ENCODE measurements around the gene OR4S2. TPM values are rescaled to one million over a fixed set of nuclear protein-coding genes. Genes with fewer than 3 reads are reported as not detected.

OR4S2 gene
- polyA plus RNA-seq, 1 donor (not counting 4 experiments of a cell fraction or from before 2014, with no cell fraction given), result not detected

- FAIRE-seq, result no peak
- Histone ChIP-seq H4K20me1 (ENCODE audit: control insufficient read depth, extremely low read depth, insufficient read depth, low read length) (no peaks in the 10 kb centered on the region), H3K27me3 (ENCODE audit: control insufficient read depth, extremely low read depth, insufficient read depth, low read length) (no peaks in the 10 kb centered on the region), H3K36me3 (ENCODE audit: control insufficient read depth in 2 of 2, extremely low read depth in 1 of 2, insufficient read depth in 2 of 2, low read length in 2 of 2) (no peaks in the 10 kb centered on the region), H3K4me2 (ENCODE audit: control insufficient read depth, extremely low read depth, insufficient read depth, low read depth, low read length) (no peak overlapping the region), H3K9me3 (ENCODE audit: control insufficient read depth, low read depth, low read length) (peaks cover 2% of the 10 kb centered on the region), H2AFZ (ENCODE audit: control insufficient read depth, low read length) (no peak overlapping the region), H3K4me3 (ENCODE audit: control insufficient read depth in 2 of 3, extremely low read depth in 1 of 3, insufficient read depth in 2 of 3, low read depth in 1 of 3, low read length in 3 of 3) (no peak overlapping the region), H3K4me1 (ENCODE audit: control insufficient read depth, extremely low read depth, insufficient read depth, low read length) (no peaks in the 10 kb centered on the region), H3K9me1 (ENCODE audit: control insufficient read depth, extremely low read depth, insufficient read depth, low read length) (no peaks in the 10 kb centered on the region), H3K27ac (ENCODE audit: control insufficient read depth, insufficient read depth, low read length) (no peak overlapping the region), H3K9ac (ENCODE audit: control insufficient read depth, extremely low read depth, insufficient read depth, low read length) (no peak overlapping the region), H3K79me2 (ENCODE audit: control insufficient read depth, insufficient read depth, low read length) (no peaks in the 10 kb centered on the region)
- dilution Hi-C loops (cut with MboI; ENCODE audit: extremely low pct_ligation_motif_present, low sequenced_read_pairs), result no loop called here
- DNase-seq (ENCODE audit: low read depth, low spot score), result no peak
- TF ChIP-seq CTCF (optimal IDR thresholded peaks at IDR 0.05 in 1 of 3, IDR thresholded peaks at IDR 0.05 in 1 of 3, conservative IDR thresholded peaks at IDR 0.05 in 1 of 3; ENCODE audit: extremely low read depth in 1 of 3, insufficient read depth in 2 of 3, low read length in 3 of 3) (no peak), EZH2 (IDR thresholded peaks at IDR 0.05; ENCODE audit: low read length) (no peak)
These were observed 25.7 kb downstream of the OR4S2 start for GRCh38 chr11:55673860-55674259.

GRCh38 chr11:55697817-55698216 lies 49.7 kb downstream of the OR4S2 start:
- Histone ChIP-seq H3K9me3 (ENCODE audit: control insufficient read depth, low read depth, low read length) (no peaks in the 10 kb centered on the region), H3K4me3 (ENCODE audit: control insufficient read depth in 2 of 3, extremely low read depth in 1 of 3, insufficient read depth in 2 of 3, low read depth in 1 of 3, low read length in 3 of 3) (no peak overlapping the region), H3K27me3 (ENCODE audit: control insufficient read depth, extremely low read depth, insufficient read depth, low read length) (no peaks in the 10 kb centered on the region), H3K79me2 (ENCODE audit: control insufficient read depth, insufficient read depth, low read length) (no peaks in the 10 kb centered on the region), H3K4me1 (ENCODE audit: control insufficient read depth, extremely low read depth, insufficient read depth, low read length) (no peaks in the 10 kb centered on the region), H3K36me3 (ENCODE audit: control insufficient read depth in 2 of 2, extremely low read depth in 1 of 2, insufficient read depth in 2 of 2, low read length in 2 of 2) (no peaks in the 10 kb centered on the region), H3K27ac (ENCODE audit: control insufficient read depth, insufficient read depth, low read length) (no peak overlapping the region), H3K9me1 (ENCODE audit: control insufficient read depth, extremely low read depth, insufficient read depth, low read length) (no peaks in the 10 kb centered on the region), H2AFZ (ENCODE audit: control insufficient read depth, low read length) (no peak overlapping the region), H3K9ac (ENCODE audit: control insufficient read depth, extremely low read depth, insufficient read depth, low read length) (no peak overlapping the region), H3K4me2 (ENCODE audit: control insufficient read depth, extremely low read depth, insufficient read depth, low read depth, low read length) (no peak overlapping the region), H4K20me1 (ENCODE audit: control insufficient read depth, extremely low read depth, insufficient read depth, low read length) (no peaks in the 10 kb centered on the region)
- DNase-seq (ENCODE audit: low read depth, low spot score), result no peak
- no peak for FAIRE-seq
- TF ChIP-seq EZH2 (IDR thresholded peaks at IDR 0.05; ENCODE audit: low read length), result no peak
- TF ChIP-seq CTCF (optimal IDR thresholded peaks at IDR 0.05 in 1 of 3, IDR thresholded peaks at IDR 0.05 in 1 of 3, conservative IDR thresholded peaks at IDR 0.05 in 1 of 3; ENCODE audit: extremely low read depth in 1 of 3, insufficient read depth in 2 of 3, low read length in 3 of 3), result no peak
- dilution Hi-C loops (cut with MboI; ENCODE audit: extremely low pct_ligation_motif_present, low sequenced_read_pairs), result no loop called here

Measured in keratinocyte (primary cell).